PC-9 (cell line): Measurements from ENCODE around the gene DCN. TPM values are rescaled to one million over a fixed set of nuclear protein-coding genes. Genes with fewer than 3 reads are reported as not detected.

Experiments
- BruUV-seq: library from RNA; stranded (reverse); fragments of 400-500 nt; replicated peaks from 2 replicates; lab custom pipeline; 2021; lab: Mats Ljungman, UMichigan
- CTCF ChIA-PET: fragments of 300-600 bp; sonication (Branson Sonifier 250); formaldehyde crosslinking; loops from one replicate; lab custom pipeline; 2022; ENCODE audit warnings: antibody characterized with exemption; lab: Charles Lee
- POLR2A ChIA-PET: fragments of 300-600 bp; sonication (Branson Sonifier 250); formaldehyde crosslinking; loops from one replicate; lab custom pipeline; 2022; ENCODE audit warnings: antibody characterized with exemption; ENCODE audit not compliant: unreplicated experiment; lab: Charles Lee
- DNase-seq, 2 experiments: peaks; one replicate each; pipeline versions ENCODE4 v3.0.0 to v3.0.0-alpha.2; 2015 to 2022; ENCODE audit warnings: mixed read lengths in 1 of 2
- H2AFZ ChIP-seq: fragments of 200-600 bp; sonication (generic); 2 replicates; pipeline ENCODE4 v1.8.1; 2017; ENCODE audit warnings: antibody characterized with exemption
- H3F3A ChIP-seq: fragments of 200-600 bp; sonication (generic); 2 replicates; pipeline ENCODE4 v1.8.1; 2017; ENCODE audit warnings: antibody characterized with exemption, mild to moderate bottlenecking, low read depth; ENCODE audit not compliant: insufficient read depth
- H3K27ac ChIP-seq: fragments of 200-600 bp; sonication (generic); 2 replicates; pipeline ENCODE4 v1.6.1; 2016; ENCODE audit warnings: mixed run types
- H3K27me3 ChIP-seq: fragments of 200-600 bp; sonication (generic); 2 replicates; pipeline ENCODE4 v1.6.1; 2016; ENCODE audit warnings: low read depth, mixed run types; ENCODE audit not compliant: insufficient read depth
- H3K36me3 ChIP-seq: fragments of 200-600 bp; sonication (generic); 2 replicates; pipeline ENCODE4 v1.6.1; 2016; ENCODE audit warnings: low read depth, mixed run types
- H3K4me1 ChIP-seq: fragments of 200-600 bp; sonication (generic); replicated peaks from 2 replicates; pipeline ENCODE4 v1.6.1; 2016; ENCODE audit warnings: mixed run types; ENCODE audit not compliant: insufficient read depth
- H3K4me2 ChIP-seq: fragments of 200-600 bp; sonication (generic); 2 replicates; pipeline ENCODE4 v1.6.1; 2017; ENCODE audit warnings: mixed run types
- H3K4me3 ChIP-seq: fragments of 200-600 bp; sonication (generic); 2 replicates; pipeline ENCODE4 v1.6.1; 2016; ENCODE audit warnings: mixed run types
- H3K79me2 ChIP-seq: fragments of 200-600 bp; sonication (generic); 2 replicates; pipeline ENCODE4 v1.6.1; 2017; ENCODE audit warnings: low read depth, mixed run types
- H3K9me2 ChIP-seq: fragments of 200-600 bp; sonication (generic); 2 replicates; pipeline ENCODE4 v1.8.1; 2017; ENCODE audit warnings: mild to moderate bottlenecking; ENCODE audit not compliant: insufficient read depth
- H3K9me3 ChIP-seq: fragments of 200-600 bp; sonication (generic); 2 replicates; pipeline ENCODE4 v1.8.1; 2016; ENCODE audit warnings: low read depth; ENCODE audit not compliant: insufficient read depth
- H4K20me1 ChIP-seq: fragments of 200-600 bp; sonication (generic); 2 replicates; pipeline ENCODE4 v1.8.1; 2017; ENCODE audit not compliant: insufficient read depth
- CTCF ChIP-seq: fragments of 200-600 bp; sonication (generic); conservative IDR thresholded peaks from 2 replicates; pipeline ENCODE4 v1.6.1; 2017; ENCODE audit warnings: mixed run types, antibody characterized with exemption, mild to moderate bottlenecking, moderate library complexity
- EZH2 ChIP-seq: fragments of 200-600 bp; sonication (generic); IDR thresholded peaks from 2 replicates; pipeline ENCODE4 v1.8.0; 2017; ENCODE audit warnings: antibody characterized with exemption, low read depth
- intact Hi-C: fragments of 100-400 bp; cut with micrococcal nuclease; formaldehyde crosslinking; loops from one replicate; pipeline ENCODE4 v1.10.0; 2022; ENCODE audit not compliant: unreplicated experiment
- total RNA-seq: library from RNA; stranded (reverse); gene quantifications from 2 replicates; pipeline ENCODE4 v1.2.3, GENCODE V29; 2021

Gene DCN
- total RNA-seq, 1 experiment from 2014 or later, result not detected

GRCh38 chr12:91154131-91154530, 28.5 kb downstream of the DCN start:
- Histone ChIP-seq H3K79me2 (no peaks in the 10 kb centered on the region), H3K9me3 (peaks cover 4% of the 10 kb centered on the region; the same call in 1 of the 2 replicates), H3K27ac (no peak overlapping the region), H3F3A (no peaks in the 10 kb centered on the region), H3K36me3 (no peaks in the 10 kb centered on the region), H3K27me3 (no peaks in the 10 kb centered on the region), H2AFZ (no peak overlapping the region), H4K20me1 (no peaks in the 10 kb centered on the region), H3K4me1 (no peaks in the 10 kb centered on the region), H3K4me2 (no peak overlapping the region), H3K4me3 (no peak overlapping the region), H3K9me2 (no peaks in the 10 kb centered on the region)
- TF ChIP-seq CTCF, result no peak
- TF ChIP-seq EZH2, result no peak
- intact Hi-C loops, result no loop called here
- no TSS peak for BruUV-seq
- CTCF ChIA-PET, result no interaction called here
- no peak for DNase-seq
- POLR2A ChIA-PET, result no interaction called here

GRCh38 chr12:91144053-91144452, 38.6 kb downstream of the DCN start:
- CTCF ChIA-PET, result no interaction called here
- Histone ChIP-seq H3K27me3 (no peaks in the 10 kb centered on the region), H3K9me2 (no peaks in the 10 kb centered on the region; the same call in 1 of the 2 replicates), H2AFZ (no peak overlapping the region), H3K27ac (no peak overlapping the region), H3K36me3 (no peaks in the 10 kb centered on the region), H3K79me2 (no peaks in the 10 kb centered on the region), H3K4me3 (no peak overlapping the region), H4K20me1 (no peaks in the 10 kb centered on the region), H3K4me2 (no peak overlapping the region), H3K4me1 (no peaks in the 10 kb centered on the region), H3K9me3 (no peaks in the 10 kb centered on the region), H3F3A (no peaks in the 10 kb centered on the region)
- intact Hi-C loops, result no loop called here
- TF ChIP-seq EZH2 (no peak), CTCF (no peak)
- DNase-seq, result no peak
- BruUV-seq, result no TSS peak
- POLR2A ChIA-PET, result no interaction called here

- Histone ChIP-seq H2AFZ (0 out of 2 replicates have a peak overlapping the region, but pooled peaks have one; percentile 14), H3K27ac (no peak overlapping the region), H3K4me2 (no peak overlapping the region), H3K79me2 (no peaks in the 10 kb centered on the region), H3K4me1 (no peaks in the 10 kb centered on the region), H4K20me1 (no peaks in the 10 kb centered on the region), H3K9me3 (no peaks in the 10 kb centered on the region), H3F3A (no peaks in the 10 kb centered on the region), H3K36me3 (no peaks in the 10 kb centered on the region), H3K9me2 (no peaks in the 10 kb centered on the region), H3K27me3 (no peaks in the 10 kb centered on the region), H3K4me3 (no peak overlapping the region)
- intact Hi-C loops, result no loop called here
- TF ChIP-seq EZH2 (no peak), CTCF (no peak)
- BruUV-seq, result no TSS peak
- CTCF ChIA-PET, result no interaction called here
- DNase-seq, result no peak
- POLR2A ChIA-PET, result interaction anchor here (0.5 kb wide), 1 partner anchor 235 kb away, joined by 3 read pairs; no protein-coding TSS in a partner anchor
Observed at GRCh38 chr12:91143206-91143605, 39.4 kb downstream of the DCN start.
